ENCODE measurements around the gene EFTUD2.

- TF ChIP-seq CTCF (IDR thresholded peaks at IDR 0.05) (no peak), POLR2AphosphoS5 (IDR thresholded peaks at IDR 0.05) (no peak)
Observed at GRCh38 chr17:44865931-44866330, 33.3 kb downstream of the EFTUD2 start.
